Measurements from ENCODE around the gene NDUFAF3.

Gene NDUFAF3

GRCh38 chr3:49054344-49054862 lies 32.5 kb downstream of the NDUFAF3 start:
- no peak for DNase-seq (ENCODE audit: low read depth)

DNA sequence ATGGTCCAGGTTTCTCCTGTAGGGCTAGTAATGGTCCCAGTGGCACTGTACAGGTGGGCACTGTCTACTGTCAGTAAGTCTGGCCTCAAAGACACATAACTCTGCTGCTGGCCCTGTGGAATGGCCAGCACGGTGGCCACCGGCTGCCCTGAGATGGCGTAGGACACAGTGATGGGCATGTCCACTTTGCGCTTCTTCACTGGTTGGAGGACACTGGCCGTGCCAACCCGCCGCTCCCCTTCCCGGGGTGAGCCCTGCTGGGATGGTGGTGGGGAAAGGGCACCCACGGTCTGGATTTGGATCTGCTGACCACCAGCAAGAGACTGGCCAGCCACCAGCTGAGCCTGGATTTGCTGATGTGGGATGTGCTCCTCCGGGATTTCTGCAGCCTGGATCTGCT lies 35.3 kb downstream of the NDUFAF3 start:
- DNase-seq (ENCODE audit: low read depth), result no peak

- DNase-seq (ENCODE audit: low read depth), result no peak
These were observed 36.1 kb downstream of the NDUFAF3 start for GRCh38 chr3:49058011-49058410.
